Mammary epithelial cell (primary cell): Measurements from ENCODE around the gene CHST1.

Source experiments
- EZH2 ChIP-seq: IDR thresholded peaks from 2 replicates; pipeline ENCODE4 v1.6.1; 2012; ENCODE audit warnings: low read length, inconsistent platforms, borderline replicate concordance
- TF ChIP-seq, protein P1 (sequence below), 2 donors: IDR thresholded peaks in 1 of 2; conservative IDR thresholded peaks in 1 of 2; 2 replicates each; pipeline ENCODE4 v1.5.1; 2011 to 2012; ENCODE audit warnings: inconsistent platforms in 2 of 2, low read length in 2 of 2, mild to moderate bottlenecking in 2 of 2, control low read depth in 1 of 2, low read depth in 1 of 2; ENCODE audit not compliant: insufficient read depth in 1 of 2; ENCODE audit errors: extremely low read depth in 1 of 2

- TF ChIP-seq, protein P1, sequence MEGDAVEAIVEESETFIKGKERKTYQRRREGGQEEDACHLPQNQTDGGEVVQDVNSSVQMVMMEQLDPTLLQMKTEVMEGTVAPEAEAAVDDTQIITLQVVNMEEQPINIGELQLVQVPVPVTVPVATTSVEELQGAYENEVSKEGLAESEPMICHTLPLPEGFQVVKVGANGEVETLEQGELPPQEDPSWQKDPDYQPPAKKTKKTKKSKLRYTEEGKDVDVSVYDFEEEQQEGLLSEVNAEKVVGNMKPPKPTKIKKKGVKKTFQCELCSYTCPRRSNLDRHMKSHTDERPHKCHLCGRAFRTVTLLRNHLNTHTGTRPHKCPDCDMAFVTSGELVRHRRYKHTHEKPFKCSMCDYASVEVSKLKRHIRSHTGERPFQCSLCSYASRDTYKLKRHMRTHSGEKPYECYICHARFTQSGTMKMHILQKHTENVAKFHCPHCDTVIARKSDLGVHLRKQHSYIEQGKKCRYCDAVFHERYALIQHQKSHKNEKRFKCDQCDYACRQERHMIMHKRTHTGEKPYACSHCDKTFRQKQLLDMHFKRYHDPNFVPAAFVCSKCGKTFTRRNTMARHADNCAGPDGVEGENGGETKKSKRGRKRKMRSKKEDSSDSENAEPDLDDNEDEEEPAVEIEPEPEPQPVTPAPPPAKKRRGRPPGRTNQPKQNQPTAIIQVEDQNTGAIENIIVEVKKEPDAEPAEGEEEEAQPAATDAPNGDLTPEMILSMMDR (conservative IDR thresholded peaks at IDR 0.05 in 1 of 2, IDR thresholded peaks at IDR 0.05 in 1 of 2; ENCODE audit: extremely low read depth in 1 of 2, insufficient read depth in 1 of 2, low read depth in 1 of 2, low read length in 2 of 2), result no peak
- no peak for TF ChIP-seq EZH2
These were observed 43.1 kb downstream of the CHST1 start for GRCh38 chr11:45622283-45622682.
